ENCODE data around the gene TMPRSS9. TPM values are rescaled to one million over a fixed set of nuclear protein-coding genes. Genes with fewer than 3 reads are reported as not detected.

TMPRSS9 gene
- total and polyA plus RNA-seq, 2 of the 13 experiments (the other 11 are each of a cell fraction or from before 2014, with no cell fraction given), result 2.5 to 5.2 TPM

GRCh38 chr19:2315818-2316353, 44.2 kb upstream of the TMPRSS9 start (continued):
- TF ChIP-seq ZNF335 (CRISPR knock-in tag; IDR thresholded peaks at IDR 0.05) (no peak), ZNF598 (CRISPR knock-in tag; IDR thresholded peaks at IDR 0.05; ENCODE audit: borderline replicate concordance) (0 out of 2 replicates have a peak, but pooled peaks have one; percentile 80), ZNF788 (CRISPR knock-in tag; IDR thresholded peaks at IDR 0.05; ENCODE audit: borderline replicate concordance) (no peak), DR1 (CRISPR knock-in tag; IDR thresholded peaks at IDR 0.05) (no peak), ZFP36 (IDR thresholded peaks at IDR 0.05; ENCODE audit: borderline replicate concordance, low read depth, low read length, partially characterized antibody) (no peak), ZNF720 (CRISPR knock-in tag; IDR thresholded peaks at IDR 0.05) (no peak), MXD4 (CRISPR knock-in tag; IDR thresholded peaks at IDR 0.05) (peak; percentile 61; the same call in 1 of the 2 replicates), ZNF234 (CRISPR knock-in tag; conservative IDR thresholded peaks at IDR 0.05) (no peak), ZNF33A (CRISPR knock-in tag; IDR thresholded peaks at IDR 0.05; ENCODE audit: borderline replicate concordance) (no peak), SIX4 (CRISPR knock-in tag; IDR thresholded peaks at IDR 0.05) (no peak), ZBTB44 (CRISPR knock-in tag; IDR thresholded peaks at IDR 0.05) (no peak), POGZ (CRISPR knock-in tag; IDR thresholded peaks at IDR 0.05) (no peak), ZNF354B (CRISPR knock-in tag; IDR thresholded peaks at IDR 0.05) (no peak), ZNF329 (CRISPR knock-in tag; IDR thresholded peaks at IDR 0.05; ENCODE audit: low read depth) (0 out of 2 replicates have a peak, but pooled peaks have one; percentile 46), DZIP1 (CRISPR knock-in tag; IDR thresholded peaks at IDR 0.05) (peak; percentile 85), ZC3H13 (CRISPR knock-in tag; IDR thresholded peaks at IDR 0.05) (no peak), PHF5A (CRISPR knock-in tag; IDR thresholded peaks at IDR 0.05; ENCODE audit: low read depth, unreplicated experiment) (no peak), ZNF256 (CRISPR knock-in tag; conservative IDR thresholded peaks at IDR 0.05) (no peak), GABPA (IDR thresholded peaks at IDR 0.05; ENCODE audit: low read depth, low read length) (no peak), GABPA (CRISPR knock-in tag; IDR thresholded peaks at IDR 0.05; ENCODE audit: low read depth) (peak; percentile 38), HNRNPUL1 (IDR thresholded peaks at IDR 0.05; ENCODE audit: low read depth, low read length) (no peak), IRF2 (CRISPR knock-in tag; IDR thresholded peaks at IDR 0.05) (peak; percentile 70; the same call in 1 of the 2 replicates)
- TF ChIP-seq, protein P1, sequence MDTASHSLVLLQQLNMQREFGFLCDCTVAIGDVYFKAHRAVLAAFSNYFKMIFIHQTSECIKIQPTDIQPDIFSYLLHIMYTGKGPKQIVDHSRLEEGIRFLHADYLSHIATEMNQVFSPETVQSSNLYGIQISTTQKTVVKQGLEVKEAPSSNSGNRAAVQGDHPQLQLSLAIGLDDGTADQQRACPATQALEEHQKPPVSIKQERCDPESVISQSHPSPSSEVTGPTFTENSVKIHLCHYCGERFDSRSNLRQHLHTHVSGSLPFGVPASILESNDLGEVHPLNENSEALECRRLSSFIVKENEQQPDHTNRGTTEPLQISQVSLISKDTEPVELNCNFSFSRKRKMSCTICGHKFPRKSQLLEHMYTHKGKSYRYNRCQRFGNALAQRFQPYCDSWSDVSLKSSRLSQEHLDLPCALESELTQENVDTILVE (CRISPR knock-in tag; IDR thresholded peaks at IDR 0.05), result 0 out of 2 replicates have a peak, but pooled peaks have one; percentile 60
- TF ChIP-seq, protein P2, sequence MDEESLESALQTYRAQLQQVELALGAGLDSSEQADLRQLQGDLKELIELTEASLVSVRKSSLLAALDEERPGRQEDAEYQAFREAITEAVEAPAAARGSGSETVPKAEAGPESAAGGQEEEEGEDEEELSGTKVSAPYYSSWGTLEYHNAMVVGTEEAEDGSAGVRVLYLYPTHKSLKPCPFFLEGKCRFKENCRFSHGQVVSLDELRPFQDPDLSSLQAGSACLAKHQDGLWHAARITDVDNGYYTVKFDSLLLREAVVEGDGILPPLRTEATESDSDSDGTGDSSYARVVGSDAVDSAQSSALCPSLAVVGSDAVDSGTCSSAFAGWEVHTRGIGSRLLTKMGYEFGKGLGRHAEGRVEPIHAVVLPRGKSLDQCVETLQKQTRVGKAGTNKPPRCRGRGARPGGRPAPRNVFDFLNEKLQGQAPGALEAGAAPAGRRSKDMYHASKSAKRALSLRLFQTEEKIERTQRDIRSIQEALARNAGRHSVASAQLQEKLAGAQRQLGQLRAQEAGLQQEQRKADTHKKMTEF (CRISPR knock-in tag; IDR thresholded peaks at IDR 0.05), result peak; percentile 79
